GM12878 (cell line): Measurements from ENCODE around the gene ZNF776. TPM values are rescaled to one million over a fixed set of nuclear protein-coding genes. Genes with fewer than 3 reads are reported as not detected.
A peak's percentile ranks its signal among the peaks of the same experiment; 100 is the strongest.

ENCODE experiments used
- ATAC-seq: fragments of 200-7000 bp; cut with Tn5 transposase; 3 replicates; pipeline ENCODE4 v1.9.1; 2020; ENCODE audit warnings: mild to moderate bottlenecking, moderate library complexity
- BruUV-seq: library from RNA; stranded (reverse); fragments of 400-500 nt; replicated peaks from 2 replicates; lab custom pipeline; 2021; lab: Mats Ljungman, UMichigan
- CTCF ChIA-PET: fragments of 300-600 bp; sonication (Branson Sonifier 250); formaldehyde crosslinking; extraction: SDS; loops from one replicate; lab custom pipeline; 2021; ENCODE audit warnings: inconsistent platforms; lab: Yijun Ruan, JAX
- POLR2A ChIA-PET: fragments of 350-600 bp; formaldehyde crosslinking; extraction: SDS; loops from one replicate; lab custom pipeline; 2021; ENCODE audit warnings: inconsistent platforms; lab: Charles Lee
- RAD21 ChIA-PET: fragments of 300-600 bp; sonication (Branson Sonifier 250); formaldehyde crosslinking; loops from one replicate; lab custom pipeline; 2023; ENCODE audit warnings: antibody characterized with exemption; ENCODE audit not compliant: unreplicated experiment; lab: Charles Lee
- SMC1A ChIA-PET: fragments of 300-600 bp; sonication (Branson Sonifier 250); formaldehyde crosslinking; loops from one replicate; lab custom pipeline; 2023; ENCODE audit not compliant: unreplicated experiment, uncharacterized antibody; lab: Charles Lee
- DNase-seq: peaks from one replicate; pipeline ENCODE4 v3.0.0-alpha.2; 2011; ENCODE audit warnings: low read depth, low spot score
- FAIRE-seq: peaks from 3 replicates; lab custom pipeline; 2011; peaks lifted over from hg19 to GRCh38; lab: Jason Lieb, UNC
- H2AFZ ChIP-seq: 2 replicates; pipeline ENCODE4 v1.6.0; 2011; ENCODE audit warnings: low read depth, low read length, control low read depth; ENCODE audit not compliant: control insufficient read depth
- H3K27ac ChIP-seq: 2 replicates; pipeline ENCODE4 v1.5.1; 2011; ENCODE audit warnings: control low read depth; ENCODE audit not compliant: control insufficient read depth, insufficient read depth
- H3K27me3 ChIP-seq, 2 experiments: replicated peaks in 1 of 2; 2 replicates each; pipeline versions ENCODE4 v1.6.0 to v1.6.1; 2011; ENCODE audit warnings: low read length in 1 of 2; ENCODE audit not compliant: control insufficient read depth in 2 of 2, insufficient read depth in 2 of 2
- H3K36me3 ChIP-seq, 2 experiments: 2 replicates each; pipeline ENCODE4 v1.5.1; 2011; ENCODE audit warnings: low read length in 1 of 2; ENCODE audit not compliant: control insufficient read depth in 2 of 2, insufficient read depth in 2 of 2
- H3K4me1 ChIP-seq: 2 replicates; pipeline ENCODE4 v1.6.1; 2011; ENCODE audit warnings: mild to moderate bottlenecking, low read length, moderate library complexity, mixed read lengths; ENCODE audit not compliant: control insufficient read depth, insufficient read depth
- H3K4me2 ChIP-seq: 2 replicates; pipeline ENCODE4 v1.6.0; 2011; ENCODE audit warnings: control low read depth; ENCODE audit not compliant: control insufficient read depth, insufficient read depth
- H3K4me3 ChIP-seq: fragments of 200-600 bp; sonication (generic); 2 replicates; pipeline ENCODE4 v1.5.1; 2016
- H3K79me2 ChIP-seq: 2 replicates; pipeline ENCODE4 v1.6.0; 2011; ENCODE audit warnings: low read length; ENCODE audit not compliant: control insufficient read depth, insufficient read depth
- H3K9ac ChIP-seq: 2 replicates; pipeline ENCODE4 v1.8.0; 2011; ENCODE audit warnings: low read length, control low read depth, mixed read lengths; ENCODE audit not compliant: control insufficient read depth, insufficient read depth
- H3K9me3 ChIP-seq: replicated peaks from 3 replicates; pipeline ENCODE4 v1.5.1; 2011; ENCODE audit warnings: mild to moderate bottlenecking, low read length; ENCODE audit not compliant: control insufficient read depth, insufficient read depth
- H4K20me1 ChIP-seq: 2 replicates; pipeline ENCODE4 v1.6.0; 2011; ENCODE audit not compliant: control insufficient read depth, insufficient read depth
- ATF7 ChIP-seq: fragments of 450-650 bp; IDR thresholded peaks from 2 replicates; pipeline ENCODE4 v1.6.1; 2016; ENCODE audit warnings: low read depth, mild to moderate bottlenecking
- CREB1 ChIP-seq: IDR thresholded peaks from 2 replicates; pipeline ENCODE4 v1.6.1; 2012; ENCODE audit warnings: low read depth, mild to moderate bottlenecking, inconsistent platforms
- ESRRA ChIP-seq: IDR thresholded peaks from 2 replicates; pipeline ENCODE4 v1.6.1; 2012; ENCODE audit warnings: mild to moderate bottlenecking, low read length, improper control_type of control experiment
- IKZF1 ChIP-seq: fragments of 450-650 bp; conservative IDR thresholded peaks from 2 replicates; pipeline ENCODE4 v1.6.1; 2017; ENCODE audit warnings: antibody characterized with exemption, mild to moderate bottlenecking
- WGBS: methylation state at CpG from one replicate; pipeline ENCODE4 v1.1.6; 2016; ENCODE audit warnings: low lambda C conversion rate; ENCODE audit not compliant: insufficient replicate concordance, insufficient coverage; ENCODE audit errors: missing lambda C conversion rate; 5-methylcytosine and 5-hydroxymethylcytosine counted together
- in situ Hi-C: fragments of 300-500 bp; cut with MboI; formaldehyde crosslinking; loops from 9 replicates; pipeline ENCODE4 v1.14.3; 2018; ENCODE audit warnings: mixed read lengths
- intact Hi-C: fragments of 100-400 bp; cut with micrococcal nuclease; formaldehyde crosslinking; loops from one replicate; pipeline ENCODE4 v1.14.2; 2022; ENCODE audit not compliant: unreplicated experiment
- polyA plus RNA-seq, 11 experiments: library from polyadenylated mRNA; depleted of rRNA in 4 of 11; unstranded in 6 of 11; stranded (reverse) in 5 of 11; fragments of >200 nt; fragmentation: Nextera tagmentation in 4 of 11; fragmentation: Illumina TruSeq in 1 of 11; extraction: Ambion mirVana in 4 of 11; extraction: Trizol in 1 of 11; gene quantifications; 1 replicate in 1 of 11; 2 replicates in 10 of 11; pipeline versions ENCODE4 v1.2.1 to v1.2.3, GENCODE V29; 2011 to 2016; ENCODE audit warnings: inconsistent platforms in 2 of 11, missing spikeins in 2 of 11, low read depth in 1 of 11
- total RNA-seq, 4 experiments: library from RNA; depleted of rRNA in 3 of 4; stranded (reverse); fragments of >200 nt in 3 of 4; fragmentation: Illumina TruSeq in 1 of 4; extraction: Trizol in 1 of 4; gene quantifications; 2 replicates each; pipeline versions ENCODE4 v1.2.1 to v1.2.3, GENCODE V29; 2013 to 2021
- TF ChIP-seq, protein P1 (sequence below): fragments of 450-650 bp; IDR thresholded peaks from 2 replicates; pipeline ENCODE4 v1.6.1; 2016; ENCODE audit warnings: mild to moderate bottlenecking
- TF ChIP-seq, protein P2 (sequence below): fragments of 450-650 bp; conservative IDR thresholded peaks from 2 replicates; pipeline ENCODE4 v1.6.1; 2017; ENCODE audit warnings: mild to moderate bottlenecking, moderate library complexity
- TF ChIP-seq, protein P3 (sequence below): IDR thresholded peaks from 2 replicates; pipeline ENCODE4 v1.6.1; 2011; ENCODE audit warnings: low read depth, low read length, improper control_type of control experiment, borderline replicate concordance
- TF ChIP-seq, protein P4 (sequence below): fragments of 450-650 bp; IDR thresholded peaks from 2 replicates; pipeline ENCODE4 v1.6.1; 2016; ENCODE audit warnings: mild to moderate bottlenecking
- TF ChIP-seq, protein P5 (sequence below): fragments of 450-650 bp; IDR thresholded peaks from 2 replicates; pipeline ENCODE4 v1.6.1; 2017; ENCODE audit warnings: low read depth, mild to moderate bottlenecking, moderate library complexity
- TF ChIP-seq, protein P6 (sequence below): fragments of 450-650 bp; IDR thresholded peaks from 2 replicates; pipeline ENCODE4 v1.6.1; 2017; ENCODE audit warnings: mild to moderate bottlenecking, moderate library complexity

ZNF776 gene
- total and polyA plus RNA-seq, 10 of the 15 experiments (the other 5 are each of a cell fraction or from before 2014, with no cell fraction given) = 1.9 to 16.3 (median 11.7) TPM

DNA sequence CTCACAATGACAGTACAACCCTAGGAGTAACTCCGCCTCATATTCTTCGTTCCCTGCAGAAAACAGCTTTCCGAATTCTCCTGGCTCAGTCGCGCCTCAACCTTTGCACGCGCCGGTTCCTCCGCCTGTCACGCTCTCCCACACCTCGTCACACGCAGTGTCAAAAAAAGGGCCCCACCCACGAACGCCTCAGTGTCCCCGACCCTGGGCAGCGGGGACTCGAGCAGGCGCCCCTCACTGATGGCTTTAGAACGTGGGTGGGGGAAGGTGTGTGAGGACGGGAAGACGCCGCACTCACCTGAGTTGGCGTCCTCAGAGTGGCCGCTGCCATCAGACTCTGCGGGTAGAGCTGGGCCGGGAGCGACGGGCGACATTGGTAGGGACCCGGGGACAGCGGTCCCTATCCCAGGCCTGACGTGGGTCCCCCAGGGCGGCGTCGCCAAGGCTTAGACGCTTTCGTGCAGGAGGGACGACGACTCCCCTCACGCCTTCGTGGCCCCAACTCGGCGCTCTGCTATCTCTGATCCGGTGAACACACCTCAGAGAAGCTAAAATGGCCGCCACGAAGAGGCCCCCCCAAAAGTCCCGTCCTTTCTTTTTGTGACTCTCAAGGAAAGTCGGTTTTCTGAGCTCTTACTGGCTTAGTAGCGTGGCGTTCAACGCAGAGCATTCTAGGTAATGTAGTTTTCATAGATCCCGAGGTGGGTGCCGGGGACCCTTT lies 37.8 kb upstream of the ZNF776 start, which contains the start of gene ZNF154:
TSS of gene ZNF154 (minus strand) at position 564 of the 721 bp plus-strand sequence. CDS start at position 331, 233 bp downstream.
- RAD21 ChIA-PET = no interaction called here
- Histone ChIP-seq H3K36me3 (no peaks in the 10 kb centered on the region), H3K4me2 (peak within 1 kb of the TSS; percentile 75), H3K27me3 (no peaks in the 10 kb centered on the region), H4K20me1 (no peaks in the 10 kb centered on the region), H3K79me2 (no peaks in the 10 kb centered on the region), H3K9ac (peak within 1 kb of the TSS; percentile 68; the same call in 1 of the 2 replicates), H3K4me3 (peak within 1 kb of the TSS; percentile 59), H3K27ac (peak within 1 kb of the TSS; percentile 39; the same call in 1 of the 2 replicates), H3K4me1 (no peaks in the 10 kb centered on the region), H3K9me3 (peaks cover 6% of the 10 kb centered on the region; the same call in 1 of the 3 replicates), H2AFZ (peak within 1 kb of the TSS; percentile 78)
- FAIRE-seq = no peak
- in situ Hi-C loops = no loop called here
- no TSS peak for BruUV-seq
- CTCF ChIA-PET = no interaction called here
- SMC1A ChIA-PET = interaction anchor here (0.9 to 1.1 kb wide), 2 partner anchors 15 to 27 kb away, joined by 3 read pairs; partner anchors contain the start of gene ZNF551
- POLR2A ChIA-PET = interaction anchor here (1.7 kb wide), 1 partner anchor 19 kb away, joined by 6 read pairs; the partner anchor contains the start of gene ZNF671
- 4% methylated on average over 53 of the region's 53 CpGs for WGBS
- intact Hi-C loops = no loop called here
- no peak for DNase-seq
- ATAC-seq = peak; percentile 93
- TF ChIP-seq CREB1 (0 out of 2 replicates have a peak, but pooled peaks have one; percentile 43), ESRRA (no peak), IKZF1 (0 out of 2 replicates have a peak, but pooled peaks have one; percentile 25), ATF7 (no peak)
- TF ChIP-seq, protein P1, sequence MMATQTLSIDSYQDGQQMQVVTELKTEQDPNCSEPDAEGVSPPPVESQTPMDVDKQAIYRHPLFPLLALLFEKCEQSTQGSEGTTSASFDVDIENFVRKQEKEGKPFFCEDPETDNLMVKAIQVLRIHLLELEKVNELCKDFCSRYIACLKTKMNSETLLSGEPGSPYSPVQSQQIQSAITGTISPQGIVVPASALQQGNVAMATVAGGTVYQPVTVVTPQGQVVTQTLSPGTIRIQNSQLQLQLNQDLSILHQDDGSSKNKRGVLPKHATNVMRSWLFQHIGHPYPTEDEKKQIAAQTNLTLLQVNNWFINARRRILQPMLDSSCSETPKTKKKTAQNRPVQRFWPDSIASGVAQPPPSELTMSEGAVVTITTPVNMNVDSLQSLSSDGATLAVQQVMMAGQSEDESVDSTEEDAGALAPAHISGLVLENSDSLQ = peak; percentile 81
- TF ChIP-seq, protein P2, sequence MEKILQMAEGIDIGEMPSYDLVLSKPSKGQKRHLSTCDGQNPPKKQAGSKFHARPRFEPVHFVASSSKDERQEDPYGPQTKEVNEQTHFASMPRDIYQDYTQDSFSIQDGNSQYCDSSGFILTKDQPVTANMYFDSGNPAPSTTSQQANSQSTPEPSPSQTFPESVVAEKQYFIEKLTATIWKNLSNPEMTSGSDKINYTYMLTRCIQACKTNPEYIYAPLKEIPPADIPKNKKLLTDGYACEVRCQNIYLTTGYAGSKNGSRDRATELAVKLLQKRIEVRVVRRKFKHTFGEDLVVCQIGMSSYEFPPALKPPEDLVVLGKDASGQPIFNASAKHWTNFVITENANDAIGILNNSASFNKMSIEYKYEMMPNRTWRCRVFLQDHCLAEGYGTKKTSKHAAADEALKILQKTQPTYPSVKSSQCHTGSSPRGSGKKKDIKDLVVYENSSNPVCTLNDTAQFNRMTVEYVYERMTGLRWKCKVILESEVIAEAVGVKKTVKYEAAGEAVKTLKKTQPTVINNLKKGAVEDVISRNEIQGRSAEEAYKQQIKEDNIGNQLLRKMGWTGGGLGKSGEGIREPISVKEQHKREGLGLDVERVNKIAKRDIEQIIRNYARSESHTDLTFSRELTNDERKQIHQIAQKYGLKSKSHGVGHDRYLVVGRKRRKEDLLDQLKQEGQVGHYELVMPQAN = peak; percentile 39; the same call in 1 of the 2 replicates
- TF ChIP-seq, protein P3, sequence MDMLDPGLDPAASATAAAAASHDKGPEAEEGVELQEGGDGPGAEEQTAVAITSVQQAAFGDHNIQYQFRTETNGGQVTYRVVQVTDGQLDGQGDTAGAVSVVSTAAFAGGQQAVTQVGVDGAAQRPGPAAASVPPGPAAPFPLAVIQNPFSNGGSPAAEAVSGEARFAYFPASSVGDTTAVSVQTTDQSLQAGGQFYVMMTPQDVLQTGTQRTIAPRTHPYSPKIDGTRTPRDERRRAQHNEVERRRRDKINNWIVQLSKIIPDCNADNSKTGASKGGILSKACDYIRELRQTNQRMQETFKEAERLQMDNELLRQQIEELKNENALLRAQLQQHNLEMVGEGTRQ = no peak
- TF ChIP-seq, protein P4, sequence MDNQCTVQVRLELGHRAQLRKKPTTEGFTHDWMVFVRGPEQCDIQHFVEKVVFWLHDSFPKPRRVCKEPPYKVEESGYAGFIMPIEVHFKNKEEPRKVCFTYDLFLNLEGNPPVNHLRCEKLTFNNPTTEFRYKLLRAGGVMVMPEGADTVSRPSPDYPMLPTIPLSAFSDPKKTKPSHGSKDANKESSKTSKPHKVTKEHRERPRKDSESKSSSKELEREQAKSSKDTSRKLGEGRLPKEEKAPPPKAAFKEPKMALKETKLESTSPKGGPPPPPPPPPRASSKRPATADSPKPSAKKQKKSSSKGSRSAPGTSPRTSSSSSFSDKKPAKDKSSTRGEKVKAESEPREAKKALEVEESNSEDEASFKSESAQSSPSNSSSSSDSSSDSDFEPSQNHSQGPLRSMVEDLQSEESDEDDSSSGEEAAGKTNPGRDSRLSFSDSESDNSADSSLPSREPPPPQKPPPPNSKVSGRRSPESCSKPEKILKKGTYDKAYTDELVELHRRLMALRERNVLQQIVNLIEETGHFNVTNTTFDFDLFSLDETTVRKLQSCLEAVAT = 0 out of 2 replicates have a peak, but pooled peaks have one; percentile 52
- TF ChIP-seq, protein P5, sequence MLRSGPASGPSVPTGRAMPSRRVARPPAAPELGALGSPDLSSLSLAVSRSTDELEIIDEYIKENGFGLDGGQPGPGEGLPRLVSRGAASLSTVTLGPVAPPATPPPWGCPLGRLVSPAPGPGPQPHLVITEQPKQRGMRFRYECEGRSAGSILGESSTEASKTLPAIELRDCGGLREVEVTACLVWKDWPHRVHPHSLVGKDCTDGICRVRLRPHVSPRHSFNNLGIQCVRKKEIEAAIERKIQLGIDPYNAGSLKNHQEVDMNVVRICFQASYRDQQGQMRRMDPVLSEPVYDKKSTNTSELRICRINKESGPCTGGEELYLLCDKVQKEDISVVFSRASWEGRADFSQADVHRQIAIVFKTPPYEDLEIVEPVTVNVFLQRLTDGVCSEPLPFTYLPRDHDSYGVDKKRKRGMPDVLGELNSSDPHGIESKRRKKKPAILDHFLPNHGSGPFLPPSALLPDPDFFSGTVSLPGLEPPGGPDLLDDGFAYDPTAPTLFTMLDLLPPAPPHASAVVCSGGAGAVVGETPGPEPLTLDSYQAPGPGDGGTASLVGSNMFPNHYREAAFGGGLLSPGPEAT = peak; percentile 59; the same call in 1 of the 2 replicates
- TF ChIP-seq, protein P6, sequence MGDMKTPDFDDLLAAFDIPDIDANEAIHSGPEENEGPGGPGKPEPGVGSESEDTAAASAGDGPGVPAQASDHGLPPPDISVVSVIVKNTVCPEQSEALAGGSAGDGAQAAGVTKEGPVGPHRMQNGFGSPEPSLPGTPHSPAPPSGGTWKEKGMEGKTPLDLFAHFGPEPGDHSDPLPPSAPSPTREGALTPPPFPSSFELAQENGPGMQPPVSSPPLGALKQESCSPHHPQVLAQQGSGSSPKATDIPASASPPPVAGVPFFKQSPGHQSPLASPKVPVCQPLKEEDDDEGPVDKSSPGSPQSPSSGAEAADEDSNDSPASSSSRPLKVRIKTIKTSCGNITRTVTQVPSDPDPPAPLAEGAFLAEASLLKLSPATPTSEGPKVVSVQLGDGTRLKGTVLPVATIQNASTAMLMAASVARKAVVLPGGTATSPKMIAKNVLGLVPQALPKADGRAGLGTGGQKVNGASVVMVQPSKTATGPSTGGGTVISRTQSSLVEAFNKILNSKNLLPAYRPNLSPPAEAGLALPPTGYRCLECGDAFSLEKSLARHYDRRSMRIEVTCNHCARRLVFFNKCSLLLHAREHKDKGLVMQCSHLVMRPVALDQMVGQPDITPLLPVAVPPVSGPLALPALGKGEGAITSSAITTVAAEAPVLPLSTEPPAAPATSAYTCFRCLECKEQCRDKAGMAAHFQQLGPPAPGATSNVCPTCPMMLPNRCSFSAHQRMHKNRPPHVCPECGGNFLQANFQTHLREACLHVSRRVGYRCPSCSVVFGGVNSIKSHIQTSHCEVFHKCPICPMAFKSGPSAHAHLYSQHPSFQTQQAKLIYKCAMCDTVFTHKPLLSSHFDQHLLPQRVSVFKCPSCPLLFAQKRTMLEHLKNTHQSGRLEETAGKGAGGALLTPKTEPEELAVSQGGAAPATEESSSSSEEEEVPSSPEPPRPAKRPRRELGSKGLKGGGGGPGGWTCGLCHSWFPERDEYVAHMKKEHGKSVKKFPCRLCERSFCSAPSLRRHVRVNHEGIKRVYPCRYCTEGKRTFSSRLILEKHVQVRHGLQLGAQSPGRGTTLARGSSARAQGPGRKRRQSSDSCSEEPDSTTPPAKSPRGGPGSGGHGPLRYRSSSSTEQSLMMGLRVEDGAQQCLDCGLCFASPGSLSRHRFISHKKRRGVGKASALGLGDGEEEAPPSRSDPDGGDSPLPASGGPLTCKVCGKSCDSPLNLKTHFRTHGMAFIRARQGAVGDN = 0 out of 2 replicates have a peak, but pooled peaks have one; percentile 55
